Measurements from ENCODE around the gene MAGI2. TPM values are rescaled to one million over a fixed set of nuclear protein-coding genes. Genes with fewer than 3 reads are reported as not detected.

MAGI2 gene
- total and polyA plus RNA-seq, 2 of the 13 experiments (the other 11 are each of a cell fraction or from before 2014, with no cell fraction given), result 1.5 to 3.8 TPM

GRCh38 chr7:78261302-78261701 is 1192.2 kb downstream of the MAGI2 start:
- FAIRE-seq, result no peak
- H3K9me3 ChIP-seq (ENCODE audit: low read length), result no peaks in the 10 kb centered on the region
- no peak for ATAC-seq
- no peak overlapping the region for H3K4me3 ChIP-seq (replicated peaks in 1 of 3; ENCODE audit: insufficient read depth in 1 of 3, low read depth in 2 of 3, low read length in 3 of 3)
- no peaks in the 10 kb centered on the region for H3K79me2 ChIP-seq (ENCODE audit: insufficient read depth, low read length)
- 4% methylated on average over 2 of the region's 2 CpGs for whole genome bisulfite sequencing (ENCODE audit: low lambda C conversion rate)
- no peaks in the 10 kb centered on the region for H3K27me3 ChIP-seq (ENCODE audit: control insufficient read depth in 1 of 2, insufficient read depth in 2 of 2, low read length in 2 of 2)
- no TSS peak for BruUV-seq (replicated peaks)
- no peak overlapping the region for H3K4me2 ChIP-seq (ENCODE audit: low read depth, low read length)
- H3K27ac ChIP-seq (ENCODE audit: extremely low read length, insufficient read depth, low read length), result no peak overlapping the region
- CTCF ChIA-PET (ENCODE audit: low intra/inter-chr PET ratio, low total read pairs), result no interaction called here
- no peak overlapping the region for H2AFZ ChIP-seq (ENCODE audit: low read length)
- intact Hi-C loops (cut with micrococcal nuclease; ENCODE audit: unreplicated experiment), result no loop called here
- H3K36me3 ChIP-seq (replicated peaks in 1 of 2; ENCODE audit: control insufficient read depth in 1 of 2, insufficient read depth in 2 of 2, low read length in 2 of 2), result no peaks in the 10 kb centered on the region
- no peaks in the 10 kb centered on the region for H4K20me1 ChIP-seq (ENCODE audit: insufficient read depth, low read length)
- POLR2A ChIA-PET, result no interaction called here
- TF ChIP-seq FOXA3 (CRISPR knock-in tag; IDR thresholded peaks at IDR 0.05) (no peak), ZNF160 (CRISPR knock-in tag; IDR thresholded peaks at IDR 0.05) (no peak), EED (CRISPR knock-in tag; IDR thresholded peaks at IDR 0.05) (no peak), KMT2A (CRISPR knock-in tag; IDR thresholded peaks at IDR 0.05) (no peak)
- DNase-seq (ENCODE audit: low spot score), result no peak
- H3K4me1 ChIP-seq (ENCODE audit: insufficient read depth, low read length), result no peaks in the 10 kb centered on the region
- H3K9ac ChIP-seq (ENCODE audit: insufficient read depth, low read depth, low read length), result no peak overlapping the region
- in situ Hi-C loops (cut with HindIII; ENCODE audit: extremely low pct_ligation_motif_present, low pct_unique_long_range_greater_than_20kb), result no loop called here

GRCh38 chr7:78260826-78261225 is 1192.6 kb downstream of the MAGI2 start:
- no peak for DNase-seq (ENCODE audit: low spot score)
- no peaks in the 10 kb centered on the region for H3K79me2 ChIP-seq (ENCODE audit: insufficient read depth, low read length)
- no peaks in the 10 kb centered on the region for H3K9me3 ChIP-seq (ENCODE audit: low read length)
- no peaks in the 10 kb centered on the region for H3K36me3 ChIP-seq (replicated peaks in 1 of 2; ENCODE audit: control insufficient read depth in 1 of 2, insufficient read depth in 2 of 2, low read length in 2 of 2)
- H3K27ac ChIP-seq (ENCODE audit: extremely low read length, insufficient read depth, low read length), result no peak overlapping the region
- intact Hi-C loops (cut with micrococcal nuclease; ENCODE audit: unreplicated experiment), result no loop called here
- H2AFZ ChIP-seq (ENCODE audit: low read length), result no peak overlapping the region
- in situ Hi-C loops (cut with HindIII; ENCODE audit: extremely low pct_ligation_motif_present, low pct_unique_long_range_greater_than_20kb), result no loop called here
- no TSS peak for BruUV-seq (replicated peaks)
- H3K4me3 ChIP-seq (replicated peaks in 1 of 3; ENCODE audit: insufficient read depth in 1 of 3, low read depth in 2 of 3, low read length in 3 of 3), result no peak overlapping the region
- WGBS (ENCODE audit: low lambda C conversion rate), result 3% methylated on average over 1 of the region's 1 CpG
- no peaks in the 10 kb centered on the region for H4K20me1 ChIP-seq (ENCODE audit: insufficient read depth, low read length)
- no peak overlapping the region for H3K9ac ChIP-seq (ENCODE audit: insufficient read depth, low read depth, low read length)
- TF ChIP-seq, protein P1, sequence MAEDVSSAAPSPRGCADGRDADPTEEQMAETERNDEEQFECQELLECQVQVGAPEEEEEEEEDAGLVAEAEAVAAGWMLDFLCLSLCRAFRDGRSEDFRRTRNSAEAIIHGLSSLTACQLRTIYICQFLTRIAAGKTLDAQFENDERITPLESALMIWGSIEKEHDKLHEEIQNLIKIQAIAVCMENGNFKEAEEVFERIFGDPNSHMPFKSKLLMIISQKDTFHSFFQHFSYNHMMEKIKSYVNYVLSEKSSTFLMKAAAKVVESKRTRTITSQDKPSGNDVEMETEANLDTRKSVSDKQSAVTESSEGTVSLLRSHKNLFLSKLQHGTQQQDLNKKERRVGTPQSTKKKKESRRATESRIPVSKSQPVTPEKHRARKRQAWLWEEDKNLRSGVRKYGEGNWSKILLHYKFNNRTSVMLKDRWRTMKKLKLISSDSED (CRISPR knock-in tag; IDR thresholded peaks at IDR 0.05), result no peak
- no peak for TF ChIP-seq ZBTB14 (CRISPR knock-in tag; IDR thresholded peaks at IDR 0.05)
- TF ChIP-seq ZNF484 (CRISPR knock-in tag; IDR thresholded peaks at IDR 0.05; ENCODE audit: borderline replicate concordance, low read depth), result no peak
- no peak for TF ChIP-seq ZNF460 (CRISPR knock-in tag; IDR thresholded peaks at IDR 0.05; ENCODE audit: borderline replicate concordance)
- no peak for TF ChIP-seq ZNF329 (CRISPR knock-in tag; IDR thresholded peaks at IDR 0.05; ENCODE audit: low read depth)
- no peak for TF ChIP-seq ZNF557 (CRISPR knock-in tag; IDR thresholded peaks at IDR 0.05)
- H3K4me1 ChIP-seq (ENCODE audit: insufficient read depth, low read length), result no peaks in the 10 kb centered on the region
- ChIA-PET POLR2A (no interaction called here), CTCF (ENCODE audit: low intra/inter-chr PET ratio, low total read pairs) (no interaction called here)
- FAIRE-seq, result no peak
- no peaks in the 10 kb centered on the region for H3K27me3 ChIP-seq (ENCODE audit: control insufficient read depth in 1 of 2, insufficient read depth in 2 of 2, low read length in 2 of 2)
- no peak overlapping the region for H3K4me2 ChIP-seq (ENCODE audit: low read depth, low read length)
- no peak for ATAC-seq
